Hepatocyte (in vitro differentiated cells): ENCODE data around the gene KCNQ5. TPM values are rescaled to one million over a fixed set of nuclear protein-coding genes. Genes with fewer than 3 reads are reported as not detected.

Experiments used
- DNase-seq: peaks from one replicate; pipeline ENCODE4 v3.0.0-alpha.2; 2016; ENCODE audit warnings: low spot score
- H2AFZ ChIP-seq: fragments of 200-600 bp; sonication (generic); 2 replicates; pipeline ENCODE4 v1.6.0; 2016; ENCODE audit warnings: antibody characterized with exemption, mild to moderate bottlenecking
- H3K27ac ChIP-seq: fragments of 200-600 bp; sonication (generic); 2 replicates; pipeline ENCODE4 v1.5.1; 2016; ENCODE audit warnings: mild to moderate bottlenecking
- H3K27me3 ChIP-seq: fragments of 200-600 bp; sonication (generic); 2 replicates; pipeline ENCODE4 v1.6.1; 2016
- H3K36me3 ChIP-seq: fragments of 200-600 bp; sonication (generic); replicated peaks from 2 replicates; pipeline ENCODE4 v1.5.1; 2016; ENCODE audit warnings: low read depth; ENCODE audit not compliant: insufficient read depth
- H3K4me1 ChIP-seq: fragments of 200-600 bp; sonication (generic); 2 replicates; pipeline ENCODE4 v1.5.1; 2016; ENCODE audit warnings: mild to moderate bottlenecking, moderate library complexity; ENCODE audit not compliant: insufficient read depth
- H3K4me2 ChIP-seq: fragments of 200-600 bp; sonication (generic); 2 replicates; pipeline ENCODE4 v1.6.0; 2016
- H3K4me3 ChIP-seq: fragments of 200-600 bp; sonication (generic); 2 replicates; pipeline ENCODE4 v1.5.1; 2016; ENCODE audit warnings: mild to moderate bottlenecking
- H3K79me2 ChIP-seq: fragments of 200-600 bp; sonication (generic); 2 replicates; pipeline ENCODE4 v1.6.0; 2017; ENCODE audit warnings: mild to moderate bottlenecking
- H3K9me2 ChIP-seq: fragments of 200-600 bp; sonication (generic); replicated peaks from 2 replicates; pipeline ENCODE4 v1.6.0; 2017; ENCODE audit warnings: mild to moderate bottlenecking; ENCODE audit not compliant: insufficient read depth
- H3K9me3 ChIP-seq: fragments of 200-600 bp; sonication (generic); 2 replicates; pipeline ENCODE4 v1.5.1; 2016; ENCODE audit warnings: low read depth, mild to moderate bottlenecking
- H4K20me1 ChIP-seq: fragments of 200-600 bp; sonication (generic); 2 replicates; pipeline ENCODE4 v1.6.0; 2016; ENCODE audit warnings: mild to moderate bottlenecking; ENCODE audit not compliant: insufficient read depth, poor library complexity, severe bottlenecking
- CTCF ChIP-seq: fragments of 200-600 bp; sonication (generic); IDR thresholded peaks from 2 replicates; pipeline ENCODE4 v1.5.1; 2016; ENCODE audit warnings: antibody characterized with exemption, mild to moderate bottlenecking; ENCODE audit not compliant: poor library complexity
- EZH2 ChIP-seq: fragments of 200-600 bp; sonication (generic); IDR thresholded peaks from 2 replicates; pipeline ENCODE4 v1.6.1; 2016; ENCODE audit warnings: antibody characterized with exemption, mild to moderate bottlenecking, borderline replicate concordance
- EZH2phosphoT487 ChIP-seq: fragments of 200-600 bp; sonication (generic); IDR thresholded peaks from one replicate; pipeline ENCODE4 v1.6.1; 2018; ENCODE audit warnings: antibody characterized with exemption, mild to moderate bottlenecking, low read depth, moderate library complexity; ENCODE audit not compliant: unreplicated experiment, severe bottlenecking
- WGBS: methylation state at CpG from one replicate; pipeline ENCODE4 v1.1.6; 2016; ENCODE audit warnings: low lambda C conversion rate; ENCODE audit errors: missing lambda C conversion rate; 5-methylcytosine and 5-hydroxymethylcytosine counted together
- polyA plus RNA-seq: library from polyadenylated mRNA; unstranded; fragments of >200 nt; fragmentation: Nextera tagmentation; extraction: Ambion mirVana; gene quantifications from 2 replicates; pipeline ENCODE4 v1.2.1, GENCODE V29; 2016
- total RNA-seq: library from RNA; depleted of rRNA; stranded (reverse); fragments of >200 nt; gene quantifications from 2 replicates; pipeline ENCODE4 v1.2.3, GENCODE V29; 2014

KCNQ5 gene
- total and polyA plus RNA-seq, 2 experiments from 2014 or later: 1.6 to 2.0 TPM

DNA sequence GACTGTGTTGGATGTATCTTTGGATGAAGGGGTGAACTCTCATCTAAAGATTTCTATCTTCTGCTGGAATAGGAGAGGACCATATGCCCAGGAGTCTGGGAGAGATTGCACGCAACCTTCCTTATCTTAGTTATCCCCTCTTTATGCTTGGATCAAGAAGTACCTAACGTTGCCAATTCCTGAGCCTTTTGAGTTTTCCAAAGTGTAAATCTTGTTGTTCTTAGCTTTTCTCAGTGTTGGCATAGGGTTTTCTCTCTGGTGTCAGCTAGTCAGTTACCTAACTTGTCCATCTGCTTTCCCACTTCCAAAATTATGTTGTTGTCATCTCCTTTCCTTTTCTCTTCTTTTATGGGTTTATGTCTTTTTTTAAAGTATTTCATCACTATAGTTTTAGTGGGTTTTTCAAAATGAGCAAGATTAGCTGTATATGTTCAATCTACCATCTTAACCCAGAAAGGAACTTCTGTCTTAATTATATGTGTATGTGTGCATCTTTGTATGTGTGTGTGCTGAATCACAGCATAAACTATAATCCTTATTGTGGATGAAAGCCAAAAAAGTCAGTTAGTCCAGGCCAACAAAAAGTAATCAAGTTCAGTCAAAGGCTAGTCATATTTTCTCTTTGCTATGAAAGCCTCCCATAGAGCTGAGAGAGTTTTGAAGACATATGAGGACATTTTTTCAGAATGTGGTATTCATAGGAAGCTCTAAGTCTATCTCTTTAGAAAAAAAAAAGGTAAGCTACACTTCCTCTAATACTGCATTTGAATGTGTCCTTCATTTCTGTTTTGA lies 531.3 kb downstream of the KCNQ5 start:
- Histone ChIP-seq H3K79me2 (no peaks in the 10 kb centered on the region), H3K27ac (no peak overlapping the region), H3K36me3 (no peaks in the 10 kb centered on the region), H3K9me3 (no peaks in the 10 kb centered on the region), H4K20me1 (no peaks in the 10 kb centered on the region), H3K4me2 (no peak overlapping the region), H3K9me2 (no peaks in the 10 kb centered on the region), H3K4me1 (no peaks in the 10 kb centered on the region), H3K4me3 (no peak overlapping the region), H3K27me3 (no peaks in the 10 kb centered on the region), H2AFZ (no peak overlapping the region)
- TF ChIP-seq EZH2phosphoT487 (no peak), EZH2 (no peak), CTCF (no peak)
- 69% methylated on average over 2 of the region's 2 CpGs for WGBS
- DNase-seq: no peak

DNA sequence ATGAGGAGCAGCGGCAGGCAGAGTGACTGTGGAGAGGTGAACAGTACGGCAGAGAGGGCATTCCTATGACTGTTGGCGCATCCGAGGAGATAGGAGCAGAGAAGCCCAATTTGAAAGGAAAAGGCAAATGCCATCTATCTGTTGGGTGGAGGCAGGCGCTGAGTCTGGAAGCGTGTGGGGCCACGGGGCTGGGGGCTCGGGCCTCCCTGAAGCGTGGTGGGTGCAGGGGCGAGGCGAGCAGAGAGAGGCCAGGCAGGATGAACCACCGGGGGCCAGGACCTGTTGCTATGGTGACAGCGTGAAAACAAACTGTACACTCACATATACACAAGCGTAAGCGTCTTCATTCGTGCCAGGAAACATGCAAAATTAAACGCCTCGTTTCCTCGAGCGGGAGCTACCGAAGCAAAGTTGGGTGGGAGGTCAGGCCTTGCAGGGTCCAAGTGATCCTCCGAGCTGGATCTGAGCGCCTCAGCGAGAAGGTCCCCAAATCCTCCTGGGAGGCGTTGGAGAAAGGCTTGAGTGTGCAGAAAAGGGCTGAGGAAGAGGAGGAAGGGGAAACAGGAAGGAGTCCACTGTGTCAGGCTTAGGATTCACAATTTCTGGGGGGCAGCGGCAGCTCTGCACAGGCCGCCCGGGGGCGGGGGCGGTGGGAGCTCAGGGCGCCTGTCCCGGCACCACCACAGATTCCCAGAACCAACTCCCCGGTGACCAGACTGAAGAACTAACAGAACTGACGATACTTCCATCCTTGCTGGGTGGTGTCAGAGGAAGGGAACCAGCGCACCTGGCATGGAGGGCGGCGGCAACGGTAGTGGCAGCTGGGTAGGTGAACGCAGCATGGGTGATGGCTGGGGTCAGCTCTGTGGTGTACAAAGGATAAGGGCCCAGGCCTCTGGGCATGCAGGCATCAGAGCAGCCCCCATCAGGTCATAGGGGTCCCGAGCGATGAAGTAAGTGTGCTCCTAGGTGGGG lies 535.2 kb downstream of the KCNQ5 start:
- WGBS: 96% methylated on average over 36 of the region's 41 CpGs
- Histone ChIP-seq H3K4me3 (no peak overlapping the region), H3K4me2 (no peak overlapping the region), H3K27me3 (no peaks in the 10 kb centered on the region), H3K79me2 (no peaks in the 10 kb centered on the region), H4K20me1 (no peaks in the 10 kb centered on the region), H3K9me2 (no peaks in the 10 kb centered on the region), H3K4me1 (no peaks in the 10 kb centered on the region), H3K27ac (no peak overlapping the region), H2AFZ (no peak overlapping the region), H3K9me3 (no peaks in the 10 kb centered on the region), H3K36me3 (no peaks in the 10 kb centered on the region)
- no peak for DNase-seq
- TF ChIP-seq CTCF: no peak
- TF ChIP-seq EZH2phosphoT487: no peak
- no peak for TF ChIP-seq EZH2

GRCh38 chr6:73157870-73158269 lies 536.0 kb downstream of the KCNQ5 start:
- no peak overlapping the region for H3K27ac ChIP-seq
- no peaks in the 10 kb centered on the region for H3K36me3 ChIP-seq
- no peaks in the 10 kb centered on the region for H3K27me3 ChIP-seq
- H2AFZ ChIP-seq: no peak overlapping the region
- DNase-seq: no peak
- H3K4me2 ChIP-seq: no peak overlapping the region
- H3K4me1 ChIP-seq: no peaks in the 10 kb centered on the region
- H3K9me3 ChIP-seq: no peaks in the 10 kb centered on the region
- WGBS: 96% methylated on average over 17 of the region's 34 CpGs
- H4K20me1 ChIP-seq: no peaks in the 10 kb centered on the region
- no peaks in the 10 kb centered on the region for H3K79me2 ChIP-seq
- TF ChIP-seq EZH2phosphoT487 (no peak), CTCF (no peak), EZH2 (no peak)
- no peak overlapping the region for H3K4me3 ChIP-seq
- no peaks in the 10 kb centered on the region for H3K9me2 ChIP-seq
